WTC11 (cell line): Measurements from ENCODE around the gene BCL7A.

Experiments
- CBFB ChIP-seq: sonication (generic); formaldehyde crosslinking; IDR thresholded peaks from 2 replicates; pipeline ENCODE4 v1.8.1; 2022; ENCODE audit warnings: mild to moderate bottlenecking, low read depth, missing genetic modification reagents
- FOXJ3 ChIP-seq: sonication (generic); formaldehyde crosslinking; IDR thresholded peaks from 2 replicates; pipeline ENCODE4 v1.9.0; 2021; ENCODE audit warnings: missing genetic modification reagents, mild to moderate bottlenecking, borderline replicate concordance
- FOXP1 ChIP-seq: sonication (generic); formaldehyde crosslinking; IDR thresholded peaks from 2 replicates; pipeline ENCODE4 v1.8.0; 2022; ENCODE audit warnings: missing genetic modification reagents, mild to moderate bottlenecking, moderate library complexity, borderline replicate concordance
- NR2C2 ChIP-seq: sonication (generic); formaldehyde crosslinking; IDR thresholded peaks from 2 replicates; pipeline ENCODE4 v1.8.0; 2022; ENCODE audit warnings: mild to moderate bottlenecking, missing genetic modification reagents
- SP1 ChIP-seq: sonication (generic); formaldehyde crosslinking; conservative IDR thresholded peaks from 2 replicates; pipeline ENCODE4 v1.8.1; 2022; ENCODE audit warnings: missing genetic modification reagents
- ZNF138 ChIP-seq: sonication (generic); formaldehyde crosslinking; conservative IDR thresholded peaks from 2 replicates; pipeline ENCODE4 v1.8.1; 2022; ENCODE audit warnings: mild to moderate bottlenecking, moderate library complexity, missing genetic modification reagents
- ZNF396 ChIP-seq: fragments of 250-450 bp; sonication (Bioruptor Pico); IDR thresholded peaks from 2 replicates; pipeline ENCODE4 v1.8.0; 2021; ENCODE audit warnings: mild to moderate bottlenecking, moderate library complexity, borderline replicate concordance
- ZNF423 ChIP-seq: fragments of 250-450 bp; sonication (Bioruptor Pico); IDR thresholded peaks from 2 replicates; pipeline ENCODE4 v2.1.2; 2022; ENCODE audit warnings: mild to moderate bottlenecking, moderate library complexity
- TF ChIP-seq, protein P1 (sequence below): sonication (generic); formaldehyde crosslinking; IDR thresholded peaks from 2 replicates; pipeline ENCODE4 v1.8.1; 2022; ENCODE audit warnings: missing genetic modification reagents, borderline replicate concordance
- TF ChIP-seq, protein P2 (sequence below): fragments of 200-600 bp; IDR thresholded peaks from 2 replicates; pipeline ENCODE4 v1.8.0; 2022; ENCODE audit warnings: antibody characterized with exemption

DNA sequence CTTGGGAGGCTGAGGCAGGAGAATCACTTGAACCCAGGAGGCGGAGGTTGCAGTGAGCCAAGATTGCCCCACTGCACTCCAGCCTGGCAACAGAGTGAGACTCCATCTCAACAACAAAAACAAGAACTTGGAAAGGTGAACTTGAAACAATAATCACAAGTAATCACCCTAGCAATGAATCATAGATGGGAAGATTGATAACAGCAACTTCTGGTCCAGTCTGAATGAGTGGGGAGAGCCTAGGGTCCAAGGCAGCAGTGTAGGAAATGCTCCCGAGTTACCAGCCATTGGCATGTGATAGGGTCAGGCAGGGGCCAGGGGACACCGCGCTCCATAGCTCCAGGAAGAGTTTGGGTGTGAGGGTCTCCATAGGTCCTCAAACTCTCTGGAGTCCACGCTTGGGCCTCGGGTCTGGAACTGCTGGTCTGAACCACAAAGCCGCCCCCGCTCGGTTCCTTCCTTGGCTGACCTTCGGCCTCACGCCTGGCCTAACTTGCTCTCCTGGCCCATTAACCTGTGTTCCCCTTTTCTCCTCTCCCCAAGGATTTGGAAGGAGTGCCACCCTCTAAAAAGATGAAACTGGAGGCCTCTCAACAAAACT is 37.0 kb downstream of the BCL7A start:
- TF ChIP-seq NR2C2 (CRISPR knock-in tag) (no peak), CBFB (no peak), FOXP1 (CRISPR knock-in tag) (no peak), ZNF138 (CRISPR knock-in tag) (no peak), ZNF396 (CRISPR knock-in tag) (no peak), FOXJ3 (CRISPR knock-in tag) (no peak), SP1 (CRISPR knock-in tag) (no peak), ZNF423 (no peak)
- TF ChIP-seq, protein P1, sequence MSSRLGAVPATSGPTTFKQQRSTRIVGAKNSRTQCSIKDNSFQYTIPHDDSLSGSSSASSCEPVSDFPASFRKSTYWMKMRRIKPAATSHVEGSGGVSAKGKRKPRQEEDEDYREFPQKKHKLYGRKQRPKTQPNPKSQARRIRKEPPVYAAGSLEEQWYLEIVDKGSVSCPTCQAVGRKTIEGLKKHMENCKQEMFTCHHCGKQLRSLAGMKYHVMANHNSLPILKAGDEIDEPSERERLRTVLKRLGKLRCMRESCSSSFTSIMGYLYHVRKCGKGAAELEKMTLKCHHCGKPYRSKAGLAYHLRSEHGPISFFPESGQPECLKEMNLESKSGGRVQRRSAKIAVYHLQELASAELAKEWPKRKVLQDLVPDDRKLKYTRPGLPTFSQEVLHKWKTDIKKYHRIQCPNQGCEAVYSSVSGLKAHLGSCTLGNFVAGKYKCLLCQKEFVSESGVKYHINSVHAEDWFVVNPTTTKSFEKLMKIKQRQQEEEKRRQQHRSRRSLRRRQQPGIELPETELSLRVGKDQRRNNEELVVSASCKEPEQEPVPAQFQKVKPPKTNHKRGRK (CRISPR knock-in tag) = no peak
- TF ChIP-seq, protein P2, sequence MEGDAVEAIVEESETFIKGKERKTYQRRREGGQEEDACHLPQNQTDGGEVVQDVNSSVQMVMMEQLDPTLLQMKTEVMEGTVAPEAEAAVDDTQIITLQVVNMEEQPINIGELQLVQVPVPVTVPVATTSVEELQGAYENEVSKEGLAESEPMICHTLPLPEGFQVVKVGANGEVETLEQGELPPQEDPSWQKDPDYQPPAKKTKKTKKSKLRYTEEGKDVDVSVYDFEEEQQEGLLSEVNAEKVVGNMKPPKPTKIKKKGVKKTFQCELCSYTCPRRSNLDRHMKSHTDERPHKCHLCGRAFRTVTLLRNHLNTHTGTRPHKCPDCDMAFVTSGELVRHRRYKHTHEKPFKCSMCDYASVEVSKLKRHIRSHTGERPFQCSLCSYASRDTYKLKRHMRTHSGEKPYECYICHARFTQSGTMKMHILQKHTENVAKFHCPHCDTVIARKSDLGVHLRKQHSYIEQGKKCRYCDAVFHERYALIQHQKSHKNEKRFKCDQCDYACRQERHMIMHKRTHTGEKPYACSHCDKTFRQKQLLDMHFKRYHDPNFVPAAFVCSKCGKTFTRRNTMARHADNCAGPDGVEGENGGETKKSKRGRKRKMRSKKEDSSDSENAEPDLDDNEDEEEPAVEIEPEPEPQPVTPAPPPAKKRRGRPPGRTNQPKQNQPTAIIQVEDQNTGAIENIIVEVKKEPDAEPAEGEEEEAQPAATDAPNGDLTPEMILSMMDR = no peak
